ENCODE results near the gene RGS17.
A peak's percentile ranks its signal among the peaks of the same experiment; 100 is the strongest.
"Not testable (repeated sequence)": the region's sequence is repeated elsewhere in the genome, so short reads cannot be mapped to it uniquely, and the experiment has no call there.

The RGS17 gene

DNA sequence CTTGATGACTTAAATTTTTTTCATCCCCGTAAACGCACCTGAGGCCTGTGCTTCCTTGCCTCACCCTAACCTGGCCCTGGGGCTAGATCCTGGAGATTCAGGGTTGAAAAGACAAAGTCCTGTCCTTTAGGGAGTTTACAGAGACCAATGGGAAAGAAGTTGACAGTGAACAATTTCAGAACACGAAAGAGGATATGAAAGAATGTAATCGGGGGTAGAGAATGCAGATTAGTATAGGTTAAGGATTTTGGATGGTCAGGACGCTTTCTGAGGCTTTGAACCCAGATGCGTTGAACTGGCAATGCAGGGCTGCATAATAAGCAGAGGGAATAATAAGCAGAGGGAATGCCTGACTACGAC, 146.6 kb downstream of the RGS17 start:
- DNase-seq (ENCODE audit: low spot score): peak; percentile 27

GRCh38 chr6:152983637-152984512, 147.2 kb downstream of the RGS17 start:
- DNase-seq (ENCODE audit: low spot score): peak; percentile 95

DNA sequence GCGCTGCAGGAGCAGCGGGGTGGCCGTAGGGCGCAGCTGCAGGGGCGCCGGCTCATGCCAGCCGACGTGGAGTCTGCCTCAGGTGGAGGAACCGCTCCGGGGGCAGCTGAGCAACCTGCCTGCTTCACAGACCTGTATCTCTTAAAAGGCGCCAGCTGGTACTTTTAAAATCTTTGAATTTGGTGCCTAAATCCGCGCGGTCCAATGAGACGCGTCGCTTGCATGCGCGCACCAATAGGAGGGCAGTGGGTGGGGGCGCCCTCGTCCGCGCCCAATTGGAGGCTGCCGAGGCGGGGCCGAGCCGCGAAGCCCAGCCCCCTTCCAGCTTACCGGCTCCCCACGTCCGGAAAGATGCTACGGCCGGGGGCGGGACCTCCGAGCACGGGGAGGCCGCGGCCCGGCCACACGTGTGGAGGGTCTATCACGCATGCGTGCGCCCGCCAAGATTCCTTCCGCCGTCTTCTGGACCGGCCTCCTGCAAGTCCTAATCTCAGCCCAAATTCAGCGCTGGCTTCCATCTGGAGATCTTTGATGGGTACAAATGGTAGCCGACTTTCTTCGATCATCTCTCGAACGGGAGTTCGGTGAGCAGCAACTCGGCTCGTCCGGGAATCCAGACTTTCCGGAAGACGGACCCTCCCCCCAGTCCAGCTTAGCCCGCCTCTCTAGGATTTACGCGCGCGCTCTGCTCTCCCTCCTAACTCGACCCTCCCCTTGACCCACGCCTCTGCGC, 148.0 kb downstream of the RGS17 start, which contains the start of gene FBXO5:
FBXO5 (minus strand) TSS at position 138 of the 733 bp plus-strand sequence; CDS start at position 56, 82 bp downstream.
- DNase-seq (ENCODE audit: low spot score): peak; percentile 96

GRCh38 chr6:152981989-152982903, 148.8 kb downstream of the RGS17 start:
- peak; percentile 3 for DNase-seq (ENCODE audit: low spot score)

DNA sequence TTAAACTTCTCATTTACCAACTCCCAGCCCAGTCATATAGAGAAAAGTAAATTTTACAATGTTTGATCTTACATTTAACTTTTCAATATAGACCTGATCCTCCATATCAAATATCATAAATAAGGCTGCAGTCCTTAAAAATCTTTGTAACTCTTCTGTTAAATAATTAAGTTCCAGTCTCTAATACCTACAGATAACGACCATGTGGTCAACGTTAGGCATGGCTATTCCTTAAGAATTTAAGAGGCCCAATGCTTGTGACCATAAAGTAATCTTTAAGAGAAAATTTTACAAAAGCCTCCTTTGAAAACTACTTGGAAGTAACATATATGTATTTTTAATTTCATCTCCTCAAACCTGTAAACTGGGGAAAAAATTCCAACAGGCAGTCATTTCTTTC, 149.9 kb downstream of the RGS17 start:
- no peak for DNase-seq (ENCODE audit: low spot score)

GRCh38 chr6:152980656-152981055, 150.4 kb downstream of the RGS17 start:
- DNase-seq (ENCODE audit: low spot score): no peak

DNA sequence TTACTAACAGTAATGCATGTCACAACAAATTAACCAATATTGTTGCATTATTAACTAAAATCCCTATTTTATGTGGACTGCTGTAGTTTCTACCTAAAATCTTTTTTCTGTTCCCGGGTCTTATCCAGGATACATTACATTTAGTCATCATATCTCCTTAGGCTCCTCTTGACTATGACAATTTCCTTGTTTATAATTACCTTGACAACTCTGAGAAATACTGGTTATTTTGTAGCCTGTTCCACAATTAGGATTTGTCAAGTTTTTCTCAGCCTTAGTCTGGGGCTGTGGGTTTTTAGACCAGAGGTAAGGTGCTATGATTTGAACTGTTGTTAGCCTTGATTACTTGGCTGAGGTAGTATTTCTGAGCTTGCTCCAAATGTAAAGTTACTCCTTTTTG, 152.0 kb downstream of the RGS17 start:
- DNase-seq (ENCODE audit: low spot score): no peak

- DNase-seq (ENCODE audit: low spot score): no peak
Measured at GRCh38 chr6:152978058-152978457, 153.0 kb downstream of the RGS17 start.

DNA sequence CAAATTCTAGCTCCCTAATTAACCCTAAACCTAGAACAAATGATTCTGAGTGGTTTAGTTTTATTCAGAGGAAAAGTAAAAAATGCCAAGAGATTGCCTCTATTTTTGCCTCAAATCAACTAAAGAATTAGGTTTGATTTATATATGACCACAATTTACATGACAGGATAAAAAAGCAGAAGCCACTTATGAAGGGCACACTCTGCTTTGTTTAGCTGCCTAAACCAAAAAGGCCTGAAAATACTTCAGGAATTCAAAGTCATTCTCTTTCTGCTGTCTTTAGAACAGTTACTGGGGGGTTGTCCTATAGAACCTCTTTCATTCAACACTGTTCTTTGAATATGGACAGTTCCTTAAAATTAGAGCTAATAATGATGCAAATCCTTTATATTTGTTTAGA, 153.5 kb downstream of the RGS17 start:
- DNase-seq (ENCODE audit: low spot score): no peak

DNA sequence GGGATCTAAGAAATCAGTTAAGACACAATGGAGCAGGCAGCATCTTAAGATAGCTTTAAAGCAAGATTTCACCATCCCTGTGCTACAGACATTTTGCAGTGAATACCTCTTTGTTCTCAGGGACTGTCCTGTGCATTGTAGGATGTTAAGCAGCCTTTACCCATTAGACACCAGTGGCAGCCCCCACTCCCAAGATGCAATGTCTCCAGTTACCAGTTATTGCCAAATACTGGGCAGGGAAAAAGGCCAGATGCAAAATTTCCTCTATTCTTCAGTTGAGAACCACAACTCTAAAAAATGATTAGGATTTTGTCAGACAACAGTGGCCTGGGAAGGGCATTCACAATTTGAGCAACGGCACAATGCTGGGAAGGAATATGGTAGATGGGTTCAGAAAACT, 154.3 kb downstream of the RGS17 start:
- DNase-seq (ENCODE audit: low spot score): no peak

DNA sequence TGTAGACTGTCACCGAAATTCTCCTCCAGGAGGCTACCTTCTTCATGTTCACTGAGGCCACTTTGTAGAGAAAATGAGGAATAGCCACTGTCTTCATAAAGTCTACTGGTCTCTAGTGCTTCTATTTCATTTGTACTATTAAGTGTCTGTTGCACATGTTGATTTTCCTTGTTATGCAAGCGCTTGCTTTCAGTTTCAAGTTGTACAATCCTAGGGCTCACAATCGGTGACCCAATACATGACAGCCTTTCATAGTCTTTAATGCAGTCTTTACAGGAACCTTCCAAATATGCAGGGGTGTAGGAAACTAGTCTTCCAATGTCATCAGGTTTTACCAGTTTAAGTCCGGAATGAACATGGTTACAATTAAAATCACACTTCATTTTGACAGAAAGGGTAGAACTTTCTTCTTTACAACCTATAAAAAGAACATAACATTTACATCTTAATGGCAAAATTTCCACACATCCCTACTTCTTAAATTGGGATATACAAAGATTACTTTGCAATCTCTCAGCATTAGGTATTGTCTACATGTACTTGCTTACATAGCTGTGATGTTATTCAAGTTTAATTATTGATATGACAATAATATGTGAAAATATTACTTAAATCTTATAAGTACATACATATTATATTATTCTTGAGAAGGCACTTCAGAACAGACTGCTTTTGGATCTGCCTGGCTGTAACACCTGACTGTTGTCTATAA, 155.7 kb downstream of the RGS17 start:
- DNase-seq (ENCODE audit: low spot score): no peak

DNA sequence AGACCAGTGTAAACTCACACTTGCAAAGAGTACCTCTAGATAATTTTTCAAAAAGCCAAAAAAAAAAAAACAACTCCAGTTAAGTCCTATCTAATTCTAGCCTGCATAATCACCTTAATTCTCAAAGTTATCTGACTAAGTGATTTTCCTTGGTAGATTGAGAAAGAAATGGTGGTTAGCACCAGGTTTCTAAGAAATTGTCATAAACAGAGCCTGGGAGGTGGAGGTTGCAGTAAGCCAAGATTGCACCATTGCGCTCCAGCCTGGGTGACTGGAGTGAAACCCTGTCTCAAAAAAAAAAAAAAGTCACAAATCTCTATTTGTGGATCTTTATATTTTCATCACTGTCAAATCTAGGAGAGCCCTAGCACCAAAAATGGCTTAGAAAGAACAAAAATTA, 157.2 kb downstream of the RGS17 start:
- DNase-seq (ENCODE audit: low spot score): no peak

- DNase-seq (ENCODE audit: low spot score): no peak
Measured at GRCh38 chr6:152969688-152970418, 161.2 kb downstream of the RGS17 start.

DNA sequence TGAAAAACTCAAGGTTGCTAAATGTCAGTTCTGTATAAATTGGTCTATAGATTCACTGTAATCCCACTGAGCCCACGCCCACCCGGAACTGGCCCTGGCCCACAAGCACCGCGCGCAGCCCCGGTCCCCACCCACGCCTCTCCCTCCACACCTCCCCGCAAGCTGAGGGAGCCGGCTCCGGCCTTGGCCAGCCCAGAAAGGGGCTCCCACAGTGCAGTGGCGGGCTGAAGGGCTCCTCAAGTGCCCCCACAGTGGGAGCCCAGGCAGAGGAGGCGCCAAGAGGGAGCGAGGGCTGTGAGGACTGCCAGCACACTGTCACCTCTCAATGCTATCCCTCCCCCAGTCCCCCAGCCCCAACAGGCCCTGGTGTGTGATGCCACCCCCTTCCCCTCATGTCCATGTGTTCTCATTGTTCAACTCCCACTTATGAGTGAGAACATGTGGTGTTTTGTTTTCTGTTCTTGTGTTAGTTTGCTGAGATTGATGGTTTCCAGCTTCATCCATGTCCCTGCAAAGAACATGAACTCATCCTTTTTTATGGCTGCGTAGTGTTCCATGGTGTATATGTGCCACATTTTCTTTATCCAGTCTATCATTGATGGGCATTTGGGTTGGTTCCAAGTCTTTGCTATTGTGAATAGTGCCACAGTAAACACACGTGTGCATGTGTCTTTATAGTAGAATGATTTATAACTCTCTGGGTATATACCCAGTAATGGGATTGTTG, 164.8 kb downstream of the RGS17 start:
- DNase-seq (ENCODE audit: low spot score): not testable (repeated sequence)

DNA sequence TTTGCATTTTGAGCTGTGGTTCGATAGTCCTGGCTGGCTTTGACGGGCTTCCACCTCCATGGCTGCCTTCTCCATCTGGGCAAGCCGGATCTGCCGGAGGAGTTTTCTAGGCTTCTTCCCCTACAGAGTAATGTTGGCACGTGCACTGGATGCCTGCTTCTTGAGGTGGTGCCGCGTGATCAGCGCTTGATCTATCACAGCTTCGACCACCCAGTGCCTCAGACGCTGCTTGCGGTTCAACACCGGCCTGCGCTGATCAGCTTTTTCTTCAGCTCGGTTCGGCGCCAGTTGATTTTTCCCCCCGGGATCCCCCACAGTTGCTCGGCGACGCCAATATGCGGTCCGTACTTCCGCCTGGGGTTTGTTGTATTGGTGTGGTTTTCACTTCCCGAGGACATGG, 171.7 kb downstream of the RGS17 start:
- DNase-seq (ENCODE audit: low spot score): no peak

- no peak for DNase-seq (ENCODE audit: low spot score)
Measured at GRCh38 chr6:152957796-152958195, 173.3 kb downstream of the RGS17 start.
